ENCODE data around the gene GLOD5. TPM values are rescaled to one million over a fixed set of nuclear protein-coding genes. Genes with fewer than 3 reads are reported as not detected.

The GLOD5 gene
- total and polyA plus RNA-seq, 11 donors = not detected

DNA sequence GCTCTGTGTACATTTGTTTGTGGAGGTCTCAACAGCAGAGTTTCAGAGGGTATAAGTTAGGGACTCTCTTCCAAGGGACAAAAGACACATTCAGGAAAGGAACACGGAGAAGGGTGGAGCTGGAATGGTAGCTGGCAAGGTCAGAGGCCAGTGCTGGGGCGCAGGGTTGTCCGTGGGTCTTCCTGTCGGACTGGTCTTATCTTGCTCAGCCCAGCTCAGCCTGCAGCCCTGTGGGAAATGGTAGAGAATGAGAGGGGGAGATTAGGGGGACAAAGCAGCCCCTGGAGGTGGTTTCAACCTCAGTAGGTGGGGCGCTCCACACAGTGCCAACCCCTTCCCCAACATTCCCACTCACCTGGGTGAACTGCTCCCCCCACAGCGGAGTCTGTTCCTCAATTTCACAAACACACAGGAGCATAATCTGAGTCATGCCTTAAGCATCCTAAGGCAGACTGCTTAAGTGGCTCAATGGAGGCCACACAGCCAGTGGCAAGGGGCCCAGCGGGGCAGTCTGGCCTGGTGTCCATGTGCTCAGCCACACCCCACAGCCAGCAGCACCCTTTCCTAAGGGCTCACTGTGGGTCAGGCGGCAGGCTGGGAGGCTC lies 33.5 kb downstream of the GLOD5 start:
- TF ChIP-seq POLR2A (IDR thresholded peaks at IDR 0.05) = no peak
- TF ChIP-seq, protein P1, sequence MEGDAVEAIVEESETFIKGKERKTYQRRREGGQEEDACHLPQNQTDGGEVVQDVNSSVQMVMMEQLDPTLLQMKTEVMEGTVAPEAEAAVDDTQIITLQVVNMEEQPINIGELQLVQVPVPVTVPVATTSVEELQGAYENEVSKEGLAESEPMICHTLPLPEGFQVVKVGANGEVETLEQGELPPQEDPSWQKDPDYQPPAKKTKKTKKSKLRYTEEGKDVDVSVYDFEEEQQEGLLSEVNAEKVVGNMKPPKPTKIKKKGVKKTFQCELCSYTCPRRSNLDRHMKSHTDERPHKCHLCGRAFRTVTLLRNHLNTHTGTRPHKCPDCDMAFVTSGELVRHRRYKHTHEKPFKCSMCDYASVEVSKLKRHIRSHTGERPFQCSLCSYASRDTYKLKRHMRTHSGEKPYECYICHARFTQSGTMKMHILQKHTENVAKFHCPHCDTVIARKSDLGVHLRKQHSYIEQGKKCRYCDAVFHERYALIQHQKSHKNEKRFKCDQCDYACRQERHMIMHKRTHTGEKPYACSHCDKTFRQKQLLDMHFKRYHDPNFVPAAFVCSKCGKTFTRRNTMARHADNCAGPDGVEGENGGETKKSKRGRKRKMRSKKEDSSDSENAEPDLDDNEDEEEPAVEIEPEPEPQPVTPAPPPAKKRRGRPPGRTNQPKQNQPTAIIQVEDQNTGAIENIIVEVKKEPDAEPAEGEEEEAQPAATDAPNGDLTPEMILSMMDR (IDR thresholded peaks at IDR 0.05) = no peak
- intact Hi-C loops (cut with DNase I) = loop anchor here in 2 of 10 donors (5.0 to 10.0 kb wide), 2 partner anchors 48 to 50 kb away; no protein-coding TSS in a partner anchor
- Histone ChIP-seq H3K4me3 (no peak overlapping the region), H3K27me3 (peaks cover 0 to 3% (median 0%) of the 10 kb centered on the region in 9 donors), H3K36me3 (no peaks in the 10 kb centered on the region), H3K27ac (no peak overlapping the region), H3K4me1 (no peaks in the 10 kb centered on the region), H3K9me3 (no peaks in the 10 kb centered on the region)
- no peak for DNase-seq
- 43 to 66% (median 55%) methylated on average over 7 to 8 of the region's 8 CpGs for WGBS, 4 donors
- ATAC-seq = no peak

- ATAC-seq = no peak
- no peak for DNase-seq
- peaks cover 0 to 2% (median 0%) of the 10 kb centered on the region in 9 donors for H3K36me3 ChIP-seq
- no peak overlapping the region for H3K4me3 ChIP-seq
- 49 to 85% (median 69%) methylated on average over 2 of the region's 2 CpGs for WGBS, 4 donors
- no peaks in the 10 kb centered on the region for H3K9me3 ChIP-seq
- H3K27ac ChIP-seq = no peak overlapping the region
- intact Hi-C loops (cut with DNase I) = loop anchor here in 2 of 10 donors (5.0 to 10.0 kb wide), 2 partner anchors 51 to 54 kb away; no protein-coding TSS in a partner anchor
- no peaks in the 10 kb centered on the region for H3K27me3 ChIP-seq
- TF ChIP-seq, protein P1 (IDR thresholded peaks at IDR 0.05) = no peak
- no peak for TF ChIP-seq POLR2A (IDR thresholded peaks at IDR 0.05)
- peaks cover 0 to 12% (median 3%) of the 10 kb centered on the region in 12 donors for H3K4me1 ChIP-seq
Observed at GRCh38 chrX:48798318-48798717, 36.8 kb downstream of the GLOD5 start.

DNA sequence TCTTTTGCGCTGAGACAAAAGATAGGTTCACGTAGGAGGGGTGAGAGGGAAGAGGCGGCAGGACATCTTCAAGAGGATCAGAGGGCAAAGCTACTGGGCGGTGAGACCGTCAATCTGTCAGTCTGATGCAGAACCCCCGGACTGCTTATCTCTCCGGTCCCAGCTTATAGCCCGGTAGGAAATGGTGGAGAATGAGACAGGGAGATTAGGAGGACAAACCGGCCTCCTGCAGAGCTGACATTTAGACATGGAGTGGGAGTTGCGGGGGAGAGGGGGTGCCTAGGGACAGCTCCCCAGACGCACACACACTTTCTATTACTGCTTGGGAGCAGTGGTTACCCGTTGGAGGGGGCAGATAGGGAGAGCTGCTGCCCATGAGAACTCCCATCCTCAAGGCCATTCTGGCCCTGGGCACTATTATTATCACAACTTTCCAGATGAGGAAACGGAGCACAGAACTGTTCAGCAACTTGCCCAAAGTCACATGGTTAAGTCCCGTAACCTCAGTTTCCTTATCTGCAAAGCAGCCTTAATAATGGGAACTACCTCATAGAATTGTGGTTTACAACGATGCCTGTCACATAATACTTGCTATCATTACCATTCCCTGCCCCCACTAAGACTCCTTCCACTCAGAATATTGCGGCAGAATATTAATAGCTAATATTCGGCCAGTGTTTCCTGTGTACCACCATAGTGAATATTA lies 39.2 kb downstream of the GLOD5 start:
- Histone ChIP-seq H3K4me1 (peaks cover 0 to 12% (median 3%) of the 10 kb centered on the region in 12 donors), H3K27ac (peak overlapping the region; percentile 65 to 98 (median 96)), H3K27me3 (no peaks in the 10 kb centered on the region), H3K9me3 (no peaks in the 10 kb centered on the region), H3K4me3 (peak overlapping the region; percentile 43 to 96 (median 66)), H3K36me3 (peaks cover 0 to 19% (median 4%) of the 10 kb centered on the region in 9 donors)
- ATAC-seq = no peak
- intact Hi-C loops (cut with DNase I) = loop anchor here in 9 of 10 donors (1.0 to 10.0 kb wide), 12 partner anchors 63 to 263 kb away; partner anchors contain the start of genes SUV39H1 (in 4 of the 9), PQBP1 (in 3 of the 9), TIMM17B (in 3 of the 9) and PIM2 (in 1 of the 9)
- TF ChIP-seq, protein P1 (IDR thresholded peaks at IDR 0.05) = no peak
- no peak for TF ChIP-seq POLR2A (IDR thresholded peaks at IDR 0.05)
- 21 to 67% (median 39%) methylated on average over 17 of the region's 17 CpGs for WGBS, 4 donors
- DNase-seq = no peak
